Caco-2 (cell line): Measurements from ENCODE around the gene MTCL3.

Experiments used
- BruUV-seq: library from RNA; stranded (reverse); fragments of 400-500 nt; replicated peaks from 2 replicates; lab custom pipeline; 2021; lab: Mats Ljungman, UMichigan
- CTCF ChIA-PET: fragments of 300-600 bp; sonication (Branson Sonifier 250); formaldehyde crosslinking; loops from one replicate; lab custom pipeline; 2022; ENCODE audit warnings: antibody characterized with exemption; lab: Charles Lee
- POLR2A ChIA-PET: fragments of 300-600 bp; sonication (Branson Sonifier 250); formaldehyde crosslinking; loops from one replicate; lab custom pipeline; 2022; ENCODE audit warnings: antibody characterized with exemption; lab: Charles Lee
- DNase-seq, 2 experiments: peaks; one replicate each; pipeline versions ENCODE4 v3.0.0 to v3.0.0-alpha.2; 2020 to 2022
- H3K27me3 ChIP-seq: replicated peaks from 2 replicates; pipeline ENCODE4 v1.6.0; 2011; ENCODE audit warnings: low read length; ENCODE audit not compliant: control insufficient read depth, insufficient read depth
- H3K36me3 ChIP-seq: 2 replicates; pipeline ENCODE4 v1.5.1; 2011; ENCODE audit warnings: low read length; ENCODE audit not compliant: control insufficient read depth, insufficient read depth
- H3K4me1 ChIP-seq: fragments of 250-450 bp; sonication (Bioruptor Pico); 2 replicates; pipeline ENCODE4 v1.5.1; 2020; ENCODE audit warnings: mild to moderate bottlenecking
- H3K4me3 ChIP-seq: 2 replicates; pipeline ENCODE4 v1.5.1; 2011; ENCODE audit warnings: low read depth, mild to moderate bottlenecking, control low read depth, low read length
- H3K9me3 ChIP-seq: fragments of 250-450 bp; sonication (Bioruptor Pico); 2 replicates; pipeline ENCODE4 v1.5.1; 2020; ENCODE audit warnings: mild to moderate bottlenecking, moderate library complexity
- H3K27ac Mint-ChIP-seq: one replicate; pipeline ENCODE4 v1.8.0; 2022; ENCODE audit warnings: mixed read lengths; ENCODE audit not compliant: unreplicated experiment
- H3K27me3 Mint-ChIP-seq: one replicate; pipeline ENCODE4 v1.8.0; 2022; ENCODE audit warnings: mixed read lengths; ENCODE audit not compliant: insufficient read depth, unreplicated experiment
- H3K36me3 Mint-ChIP-seq: one replicate; pipeline ENCODE4 v1.8.0; 2022; ENCODE audit warnings: mild to moderate bottlenecking, mixed read lengths; ENCODE audit not compliant: insufficient read depth, unreplicated experiment
- H3K4me1 Mint-ChIP-seq: one replicate; pipeline ENCODE4 v1.8.0; 2022; ENCODE audit warnings: low read depth, mixed read lengths; ENCODE audit not compliant: unreplicated experiment
- H3K4me3 Mint-ChIP-seq: one replicate; pipeline ENCODE4 v1.8.0; 2022; ENCODE audit warnings: mild to moderate bottlenecking, moderate library complexity, mixed read lengths; ENCODE audit not compliant: unreplicated experiment
- H3K9me3 Mint-ChIP-seq: one replicate; pipeline ENCODE4 v1.8.0; 2022; ENCODE audit warnings: mixed read lengths; ENCODE audit not compliant: unreplicated experiment
- CTCF ChIP-seq, 2 experiments: fragments of 200-600 bp in 1 of 2; IDR thresholded peaks; 1 replicate in 1 of 2; 2 replicates in 1 of 2; pipeline versions ENCODE4 v1.5.1 to v1.8.0; 2011 to 2022; ENCODE audit warnings: antibody characterized with exemption in 1 of 2, control low read depth in 1 of 2, inconsistent platforms in 1 of 2, low read depth in 1 of 2, low read length in 1 of 2, mild to moderate bottlenecking in 1 of 2, moderate library complexity in 1 of 2; ENCODE audit not compliant: insufficient read depth in 1 of 2, severe bottlenecking in 1 of 2, unreplicated experiment in 1 of 2
- intact Hi-C: fragments of 100-400 bp; cut with micrococcal nuclease; formaldehyde crosslinking; loops from one replicate; pipeline ENCODE4 v1.10.0; 2022; ENCODE audit not compliant: unreplicated experiment

The MTCL3 gene

GRCh38 chr6:127481628-127482027 is 37.5 kb downstream of the MTCL3 start:
- Mint-ChIP-seq H3K27ac (no peak overlapping the region), H3K36me3 (no peaks in the 10 kb centered on the region), H3K9me3 (no peaks in the 10 kb centered on the region), H3K4me1 (no peaks in the 10 kb centered on the region), H3K4me3 (no peak overlapping the region), H3K27me3 (peaks cover 11% of the 10 kb centered on the region)
- Histone ChIP-seq H3K36me3 (no peaks in the 10 kb centered on the region), H3K4me1 (peaks cover 9% of the 10 kb centered on the region), H3K9me3 (no peaks in the 10 kb centered on the region), H3K4me3 (no peak overlapping the region), H3K27me3 (no peaks in the 10 kb centered on the region)
- no peak for TF ChIP-seq CTCF (IDR thresholded peaks at IDR 0.05; ENCODE audit: insufficient read depth in 1 of 2, low read depth in 1 of 2, low read length in 1 of 2, severe bottlenecking in 1 of 2, unreplicated experiment in 1 of 2)
- POLR2A ChIA-PET: no interaction called here
- CTCF ChIA-PET: no interaction called here
- no peak for DNase-seq
- BruUV-seq: no TSS peak
- intact Hi-C loops: loop anchor here (10.0 kb wide), 1 partner anchor 897 kb away; no protein-coding TSS in a partner anchor

GRCh38 chr6:127481111-127481510 is 38.0 kb downstream of the MTCL3 start:
- Mint-ChIP-seq H3K27ac (no peak overlapping the region), H3K4me1 (no peaks in the 10 kb centered on the region), H3K9me3 (no peaks in the 10 kb centered on the region), H3K4me3 (no peak overlapping the region), H3K27me3 (peaks cover 11% of the 10 kb centered on the region), H3K36me3 (no peaks in the 10 kb centered on the region)
- Histone ChIP-seq H3K4me1 (peaks cover 9% of the 10 kb centered on the region), H3K4me3 (no peak overlapping the region), H3K9me3 (no peaks in the 10 kb centered on the region), H3K36me3 (no peaks in the 10 kb centered on the region), H3K27me3 (no peaks in the 10 kb centered on the region)
- DNase-seq: no peak
- BruUV-seq: no TSS peak
- intact Hi-C loops: loop anchor here (10.0 kb wide), 1 partner anchor 896 kb away; no protein-coding TSS in a partner anchor
- TF ChIP-seq CTCF (IDR thresholded peaks at IDR 0.05; ENCODE audit: insufficient read depth in 1 of 2, low read depth in 1 of 2, low read length in 1 of 2, severe bottlenecking in 1 of 2, unreplicated experiment in 1 of 2): no peak
- ChIA-PET CTCF (no interaction called here), POLR2A (no interaction called here)

GRCh38 chr6:127477658-127478057 is 41.5 kb downstream of the MTCL3 start:
- no peaks in the 10 kb centered on the region for H3K9me3 Mint-ChIP-seq
- POLR2A ChIA-PET: no interaction called here
- no peak for TF ChIP-seq CTCF (IDR thresholded peaks at IDR 0.05; ENCODE audit: insufficient read depth in 1 of 2, low read depth in 1 of 2, low read length in 1 of 2, severe bottlenecking in 1 of 2, unreplicated experiment in 1 of 2)

More at GRCh38 chr6:127477658-127478057, 41.5 kb downstream of the MTCL3 start:
- no peak overlapping the region for H3K27ac Mint-ChIP-seq
- no peak for DNase-seq
- H3K27me3 ChIP-seq: no peaks in the 10 kb centered on the region
- CTCF ChIA-PET: no interaction called here
- H3K36me3 Mint-ChIP-seq: no peaks in the 10 kb centered on the region
- H3K4me3 Mint-ChIP-seq: no peak overlapping the region
- peaks cover 11% of the 10 kb centered on the region for H3K27me3 Mint-ChIP-seq
- intact Hi-C loops: no loop called here
- no peak overlapping the region for H3K4me3 ChIP-seq
- H3K36me3 ChIP-seq: no peaks in the 10 kb centered on the region
- H3K4me1 Mint-ChIP-seq: no peaks in the 10 kb centered on the region
- H3K9me3 ChIP-seq: no peaks in the 10 kb centered on the region
- peaks cover 5% of the 10 kb centered on the region for H3K4me1 ChIP-seq
- BruUV-seq: no TSS peak
